ENCODE data around the gene ZNF598.

DNA sequence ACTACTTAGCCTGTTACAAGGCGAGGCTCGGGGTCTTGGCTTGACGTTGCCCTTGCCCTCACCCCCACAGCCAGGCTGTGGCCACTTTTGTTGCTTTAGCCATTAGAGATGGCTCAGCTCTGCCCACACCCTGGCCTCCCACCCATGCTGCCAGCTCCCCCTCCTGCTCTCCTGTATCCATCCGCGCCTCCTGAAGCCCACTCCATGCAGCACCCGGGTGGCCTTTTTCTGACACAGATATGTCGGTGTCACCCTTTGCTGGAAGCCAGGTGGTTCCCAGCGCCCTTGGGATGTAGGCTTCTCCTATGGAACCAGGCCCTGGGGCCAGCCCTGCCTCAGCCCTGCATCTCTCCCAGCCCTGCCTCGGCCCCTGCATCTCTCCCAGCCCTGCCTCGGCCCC is 47.8 kb upstream of the ZNF598 start:
- TF ChIP-seq, protein P1, sequence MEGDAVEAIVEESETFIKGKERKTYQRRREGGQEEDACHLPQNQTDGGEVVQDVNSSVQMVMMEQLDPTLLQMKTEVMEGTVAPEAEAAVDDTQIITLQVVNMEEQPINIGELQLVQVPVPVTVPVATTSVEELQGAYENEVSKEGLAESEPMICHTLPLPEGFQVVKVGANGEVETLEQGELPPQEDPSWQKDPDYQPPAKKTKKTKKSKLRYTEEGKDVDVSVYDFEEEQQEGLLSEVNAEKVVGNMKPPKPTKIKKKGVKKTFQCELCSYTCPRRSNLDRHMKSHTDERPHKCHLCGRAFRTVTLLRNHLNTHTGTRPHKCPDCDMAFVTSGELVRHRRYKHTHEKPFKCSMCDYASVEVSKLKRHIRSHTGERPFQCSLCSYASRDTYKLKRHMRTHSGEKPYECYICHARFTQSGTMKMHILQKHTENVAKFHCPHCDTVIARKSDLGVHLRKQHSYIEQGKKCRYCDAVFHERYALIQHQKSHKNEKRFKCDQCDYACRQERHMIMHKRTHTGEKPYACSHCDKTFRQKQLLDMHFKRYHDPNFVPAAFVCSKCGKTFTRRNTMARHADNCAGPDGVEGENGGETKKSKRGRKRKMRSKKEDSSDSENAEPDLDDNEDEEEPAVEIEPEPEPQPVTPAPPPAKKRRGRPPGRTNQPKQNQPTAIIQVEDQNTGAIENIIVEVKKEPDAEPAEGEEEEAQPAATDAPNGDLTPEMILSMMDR (IDR thresholded peaks at IDR 0.05) = no peak
- TF ChIP-seq POLR2AphosphoS5 (IDR thresholded peaks at IDR 0.05) = no peak
